Measurements from ENCODE around the gene PAGE3.

DNA sequence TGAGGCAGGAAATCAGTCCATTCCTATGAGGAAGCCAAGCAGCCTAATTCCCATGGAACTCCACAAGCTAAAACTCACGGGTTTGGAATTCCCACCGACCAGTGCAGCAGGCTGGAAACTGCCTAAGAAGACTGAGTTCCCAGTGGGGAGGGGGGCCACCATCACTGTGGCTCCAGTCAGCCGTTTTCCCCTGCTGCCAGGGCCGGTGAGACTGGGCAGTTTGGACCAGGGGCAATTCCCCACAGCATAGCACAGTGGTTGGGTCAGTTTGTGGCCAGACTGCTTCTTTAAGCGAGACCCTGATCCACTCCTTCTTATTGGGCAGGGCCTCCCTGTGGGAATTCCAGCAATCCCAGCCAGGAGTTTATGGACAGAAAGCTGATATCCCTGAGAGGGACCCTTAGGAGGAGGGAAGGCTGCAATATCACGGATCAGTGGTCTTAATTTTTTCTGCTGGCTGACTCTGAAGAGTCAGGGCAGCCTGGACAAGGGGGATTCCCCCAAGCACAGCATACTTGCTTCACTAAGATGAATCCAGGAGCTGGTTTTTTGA is 23.9 kb downstream of the PAGE3 start:
- TF ChIP-seq, protein P1, sequence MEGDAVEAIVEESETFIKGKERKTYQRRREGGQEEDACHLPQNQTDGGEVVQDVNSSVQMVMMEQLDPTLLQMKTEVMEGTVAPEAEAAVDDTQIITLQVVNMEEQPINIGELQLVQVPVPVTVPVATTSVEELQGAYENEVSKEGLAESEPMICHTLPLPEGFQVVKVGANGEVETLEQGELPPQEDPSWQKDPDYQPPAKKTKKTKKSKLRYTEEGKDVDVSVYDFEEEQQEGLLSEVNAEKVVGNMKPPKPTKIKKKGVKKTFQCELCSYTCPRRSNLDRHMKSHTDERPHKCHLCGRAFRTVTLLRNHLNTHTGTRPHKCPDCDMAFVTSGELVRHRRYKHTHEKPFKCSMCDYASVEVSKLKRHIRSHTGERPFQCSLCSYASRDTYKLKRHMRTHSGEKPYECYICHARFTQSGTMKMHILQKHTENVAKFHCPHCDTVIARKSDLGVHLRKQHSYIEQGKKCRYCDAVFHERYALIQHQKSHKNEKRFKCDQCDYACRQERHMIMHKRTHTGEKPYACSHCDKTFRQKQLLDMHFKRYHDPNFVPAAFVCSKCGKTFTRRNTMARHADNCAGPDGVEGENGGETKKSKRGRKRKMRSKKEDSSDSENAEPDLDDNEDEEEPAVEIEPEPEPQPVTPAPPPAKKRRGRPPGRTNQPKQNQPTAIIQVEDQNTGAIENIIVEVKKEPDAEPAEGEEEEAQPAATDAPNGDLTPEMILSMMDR (IDR thresholded peaks at IDR 0.05; ENCODE audit: insufficient read depth, low read length): no peak
- TF ChIP-seq SPI1 (IDR thresholded peaks at IDR 0.05; ENCODE audit: borderline replicate concordance, low read depth): no peak
